A549 (cell line): Measurements from ENCODE around the gene POLD4. TPM values are rescaled to one million over a fixed set of nuclear protein-coding genes. Genes with fewer than 3 reads are reported as not detected.
A peak's percentile ranks its signal among the peaks of the same experiment; 100 is the strongest.

Source experiments
- ATAC-seq, 2 experiments: fragments of 200-7000 bp in 1 of 2; fragments of >200 bp in 1 of 2; cut with Nextera tagmentation in 1 of 2; cut with Tn5 transposase in 1 of 2; 3 replicates each; pipeline versions ENCODE4 v1.8.0 to v1.9.1; 2018 to 2020; ENCODE audit warnings: mild to moderate bottlenecking in 1 of 2, moderate library complexity in 1 of 2
- CTCF ChIA-PET: fragments of 300-600 bp; sonication (Branson Sonifier 250); formaldehyde crosslinking; extraction: SDS; loops from one replicate; lab custom pipeline; 2021; ENCODE audit warnings: antibody characterized with exemption, inconsistent platforms; lab: Yijun Ruan, JAX
- POLR2A ChIA-PET: fragments of 350-600 bp; formaldehyde crosslinking; extraction: SDS; loops from one replicate; lab custom pipeline; 2021; ENCODE audit warnings: antibody characterized with exemption, inconsistent platforms; lab: Yijun Ruan, JAX
- DNase-seq, 2 experiments: peaks; one replicate each; pipeline versions ENCODE4 v3.0.0 to v3.0.0-alpha.2; 2011 to 2016; ENCODE audit warnings: low read depth in 1 of 2, low spot score in 1 of 2
- FAIRE-seq: peaks from 2 replicates; lab custom pipeline; 2011; peaks lifted over from hg19 to GRCh38; lab: Jason Lieb, UNC
- H3K27ac ChIP-seq, 2 experiments: fragments of >200 bp; sonication (Bioruptor Twin); formaldehyde crosslinking; 3 replicates each; pipeline ENCODE4 v1.5.1; 2016 to 2017
- H3K4me1 ChIP-seq: fragments of >200 bp; sonication (Bioruptor Twin); formaldehyde crosslinking; 3 replicates; pipeline ENCODE4 v1.6.1; 2016
- H3K4me2 ChIP-seq: fragments of >200 bp; sonication (Bioruptor Twin); formaldehyde crosslinking; 3 replicates; pipeline ENCODE4 v1.6.1; 2016
- H3K4me3 ChIP-seq: fragments of >200 bp; sonication (Bioruptor Twin); formaldehyde crosslinking; 3 replicates; pipeline ENCODE4 v1.5.1; 2016
- H3K9me3 ChIP-seq: fragments of >200 bp; sonication (Bioruptor Twin); formaldehyde crosslinking; 3 replicates; pipeline ENCODE4 v1.6.1; 2016
- CBX2 ChIP-seq: fragments of 200-600 bp; sonication (generic); IDR thresholded peaks from 2 replicates; pipeline ENCODE4 v1.6.1; 2016; ENCODE audit warnings: low read depth, mild to moderate bottlenecking, borderline replicate concordance
- CBX8 ChIP-seq: fragments of 200-600 bp; sonication (generic); IDR thresholded peaks from 2 replicates; pipeline ENCODE4 v1.6.1; 2016
- CHD4 ChIP-seq: fragments of 200-600 bp; sonication (generic); IDR thresholded peaks from 2 replicates; pipeline ENCODE4 v1.6.1; 2016; ENCODE audit warnings: antibody characterized with exemption, mild to moderate bottlenecking, borderline replicate concordance
- EHF ChIP-seq: fragments of 250-450 bp; sonication (Bioruptor Pico); IDR thresholded peaks from 2 replicates; pipeline ENCODE4 v1.5.0; 2020; ENCODE audit warnings: mild to moderate bottlenecking
- EHMT2 ChIP-seq: fragments of 200-600 bp; sonication (generic); IDR thresholded peaks from 2 replicates; pipeline ENCODE4 v1.6.1; 2016; ENCODE audit warnings: antibody characterized with exemption, low read depth, mild to moderate bottlenecking, moderate library complexity
- ESRRA ChIP-seq: fragments of 150-350 bp; IDR thresholded peaks from 2 replicates; pipeline ENCODE4 v1.6.1; 2014; ENCODE audit warnings: mild to moderate bottlenecking, low read length, borderline replicate concordance
- FOXS1 ChIP-seq: fragments of 250-450 bp; sonication (Bioruptor Pico); IDR thresholded peaks from 2 replicates; pipeline ENCODE4 v1.5.0; 2020; ENCODE audit warnings: mild to moderate bottlenecking, moderate library complexity
- HOXB13 ChIP-seq: fragments of 250-450 bp; sonication (Bioruptor Pico); IDR thresholded peaks from 2 replicates; pipeline ENCODE4 v1.5.0; 2020; ENCODE audit warnings: low read depth, mild to moderate bottlenecking, moderate library complexity
- KDM1A ChIP-seq: fragments of 200-600 bp; sonication (generic); IDR thresholded peaks from 2 replicates; pipeline ENCODE4 v1.6.1; 2016; ENCODE audit warnings: low read depth, mild to moderate bottlenecking
- MAZ ChIP-seq: fragments of 150-350 bp; IDR thresholded peaks from 2 replicates; pipeline ENCODE4 v1.6.1; 2014; ENCODE audit warnings: antibody characterized with exemption, low read depth, low read length, borderline replicate concordance
- POLR2AphosphoS2 ChIP-seq: conservative IDR thresholded peaks from 2 replicates; pipeline ENCODE4 v1.6.1; 2012; ENCODE audit warnings: low read length, improper control_type of control experiment, inconsistent platforms
- RFX5 ChIP-seq: fragments of 450-650 bp; IDR thresholded peaks from 2 replicates; pipeline ENCODE4 v1.7.1; 2014; ENCODE audit warnings: antibody characterized with exemption, mild to moderate bottlenecking, moderate library complexity
- SMC3 ChIP-seq: fragments of >200 bp; sonication (Bioruptor Twin); formaldehyde crosslinking; IDR thresholded peaks from 3 replicates; pipeline ENCODE4 v1.6.1; 2018; ENCODE audit warnings: inconsistent platforms
- SREBF2 ChIP-seq: fragments of 450-650 bp; IDR thresholded peaks from 2 replicates; pipeline ENCODE4 v1.6.1; 2014; ENCODE audit warnings: mild to moderate bottlenecking, moderate library complexity
- TFCP2L1 ChIP-seq: fragments of 250-450 bp; sonication (Bioruptor Pico); IDR thresholded peaks from 2 replicates; pipeline ENCODE4 v1.5.0; 2021; ENCODE audit warnings: mild to moderate bottlenecking
- ZFP36 ChIP-seq: fragments of 450-650 bp; IDR thresholded peaks from 2 replicates; pipeline ENCODE4 v1.6.1; 2014; ENCODE audit warnings: borderline replicate concordance; ENCODE audit not compliant: partially characterized antibody
- WGBS: methylation state at CpG from one replicate; pipeline ENCODE4 v1.1.6; 2017; ENCODE audit errors: missing lambda C conversion rate; 5-methylcytosine and 5-hydroxymethylcytosine counted together
- polyA plus RNA-seq, 4 experiments: library from polyadenylated mRNA; depleted of rRNA in 3 of 4; stranded (reverse); fragments of >200 nt; fragmentation: RNase III in 1 of 4; extraction: RNeasy Plus Mini Kit Qiagen cat#74134 plus additional on column Dnase treatment in 1 of 4; gene quantifications; 2 replicates in 3 of 4; 3 replicates in 1 of 4; pipeline ENCODE4 v1.2.3, GENCODE V29; 2011 to 2017
- TF ChIP-seq, protein P1 (sequence below): fragments of 150-350 bp; IDR thresholded peaks from 2 replicates; pipeline ENCODE4 v1.6.1; 2014; ENCODE audit warnings: low read depth, mild to moderate bottlenecking, low read length
- TF ChIP-seq, protein P2 (sequence below): IDR thresholded peaks from 2 replicates; pipeline ENCODE4 v1.6.1; 2012
- TF ChIP-seq, protein P3 (sequence below): fragments of 450-650 bp; IDR thresholded peaks from 2 replicates; pipeline ENCODE4 v1.6.1; 2014; ENCODE audit warnings: antibody characterized with exemption

The POLD4 gene
- polyA plus RNA-seq, 2 of the 4 experiments (the other 2 are of a cell fraction) = 140 to 148 TPM

DNA sequence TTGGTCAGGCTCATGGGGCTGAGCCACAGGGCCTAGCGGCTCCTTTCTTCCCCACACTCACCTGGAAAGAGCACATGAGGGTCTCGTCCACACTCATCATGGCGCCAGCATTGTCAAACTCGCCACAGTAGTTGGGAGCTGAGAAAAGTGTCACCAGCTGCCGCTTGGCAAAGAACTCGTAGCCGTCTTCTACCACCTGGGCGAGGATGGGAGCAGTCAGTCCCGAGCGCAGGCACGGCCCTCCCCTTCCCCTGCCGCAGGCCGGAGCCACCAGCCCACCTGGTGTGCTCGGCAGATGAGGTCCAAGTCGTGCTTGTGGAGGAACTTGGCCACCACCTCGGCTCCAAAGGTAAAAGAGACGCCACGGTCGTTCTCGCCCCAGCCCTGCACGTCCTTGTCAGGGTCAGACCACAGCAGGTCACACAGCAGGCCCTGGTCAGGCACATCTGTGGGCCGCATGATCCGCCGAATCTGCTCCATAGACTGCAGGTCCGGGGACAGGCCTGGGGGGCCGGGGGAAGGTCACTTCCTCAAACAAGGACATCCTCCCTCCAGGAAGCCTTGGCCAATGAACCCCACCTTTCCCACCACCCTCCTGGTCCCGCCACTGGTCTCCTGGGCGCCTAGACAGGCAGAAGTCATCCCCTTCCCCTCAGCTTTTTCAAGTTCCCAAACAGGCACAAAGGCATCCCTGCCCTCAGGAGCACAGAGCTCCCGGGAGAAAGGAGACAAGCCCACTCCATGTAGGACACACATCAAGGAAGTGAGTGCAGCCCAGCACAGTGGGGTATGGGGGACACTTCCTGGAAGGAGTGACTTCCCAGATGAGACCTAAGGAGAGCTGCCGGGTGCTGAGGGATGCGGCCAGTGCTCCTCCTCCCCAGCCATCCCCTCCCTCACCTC is 45.6 kb upstream of the POLD4 start:
- H3K4me1 ChIP-seq = peaks cover 15% of the 10 kb centered on the region
- no peaks in the 10 kb centered on the region for H3K9me3 ChIP-seq
- FAIRE-seq = no peak
- ATAC-seq = no peak
- no peak overlapping the region for H3K27ac ChIP-seq
- TF ChIP-seq CBX8 (no peak), SREBF2 (no peak), KDM1A (no peak)
- TF ChIP-seq, protein P1, sequence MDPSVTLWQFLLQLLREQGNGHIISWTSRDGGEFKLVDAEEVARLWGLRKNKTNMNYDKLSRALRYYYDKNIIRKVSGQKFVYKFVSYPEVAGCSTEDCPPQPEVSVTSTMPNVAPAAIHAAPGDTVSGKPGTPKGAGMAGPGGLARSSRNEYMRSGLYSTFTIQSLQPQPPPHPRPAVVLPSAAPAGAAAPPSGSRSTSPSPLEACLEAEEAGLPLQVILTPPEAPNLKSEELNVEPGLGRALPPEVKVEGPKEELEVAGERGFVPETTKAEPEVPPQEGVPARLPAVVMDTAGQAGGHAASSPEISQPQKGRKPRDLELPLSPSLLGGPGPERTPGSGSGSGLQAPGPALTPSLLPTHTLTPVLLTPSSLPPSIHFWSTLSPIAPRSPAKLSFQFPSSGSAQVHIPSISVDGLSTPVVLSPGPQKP = no peak
- 91% methylated on average over 31 of the region's 31 CpGs for WGBS
- POLR2A ChIA-PET = interaction anchor here (1.2 kb wide), 1 partner anchor 45 kb away, joined by 3 read pairs; no protein-coding TSS in a partner anchor
- DNase-seq = no peak
- no peak overlapping the region for H3K4me2 ChIP-seq
- H3K4me3 ChIP-seq = no peak overlapping the region
- CTCF ChIA-PET = interaction anchor here (1.0 to 46.2 kb wide), 4 partner anchors 18 to 174 kb away, joined by 4 to 1913 read pairs (median 315); partner anchors contain the start of genes CLCF1, POLD4 and RAD9A

DNA sequence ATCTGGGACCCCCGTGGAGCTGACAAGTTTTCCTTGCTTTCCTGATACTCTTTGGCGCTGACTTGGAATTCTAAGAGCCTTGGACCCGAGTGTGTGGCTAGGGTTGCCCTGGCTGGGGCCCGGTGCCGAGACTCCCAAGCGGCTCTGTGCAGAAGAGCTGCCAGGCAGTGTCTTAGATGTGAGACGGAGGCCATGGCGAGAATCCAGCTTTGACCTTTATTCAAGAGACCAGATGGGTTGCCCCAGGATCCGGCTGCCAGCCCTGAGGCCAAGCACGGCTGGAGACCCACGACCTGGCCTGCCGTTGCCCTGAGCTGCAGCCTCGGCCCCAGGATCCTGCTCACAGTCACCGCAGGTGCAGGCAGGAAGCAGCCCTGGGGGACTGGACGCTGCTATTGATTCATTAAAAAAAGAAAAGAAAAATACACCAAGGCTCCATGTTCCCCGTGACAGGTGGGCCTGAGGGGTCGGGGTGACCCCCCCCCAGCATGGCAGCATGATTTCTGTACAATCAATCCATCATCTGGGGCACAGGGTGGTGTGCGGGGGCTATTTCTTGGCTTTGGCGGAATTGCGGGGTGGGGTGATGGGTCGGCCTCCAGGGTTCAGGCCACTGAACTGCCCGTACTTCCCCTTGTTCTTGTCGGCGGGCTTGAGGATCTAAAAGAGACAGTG is 44.8 kb upstream of the POLD4 start:
- ChIA-PET CTCF (interaction anchor here (1.0 to 46.2 kb wide), 5 partner anchors 17 to 136 kb away, joined by 3 to 1913 read pairs (median 4); partner anchors contain the start of genes CLCF1, PITPNM1, POLD4 and RAD9A), POLR2A (interaction anchor here (1.2 kb wide), 1 partner anchor 44 kb away, joined by 3 read pairs; no protein-coding TSS in a partner anchor)
- no peak for DNase-seq
- no peaks in the 10 kb centered on the region for H3K9me3 ChIP-seq
- no peak overlapping the region for H3K4me2 ChIP-seq
- TF ChIP-seq POLR2AphosphoS2 = 0 out of 2 replicates have a peak, but pooled peaks have one; percentile 38
- TF ChIP-seq CBX2 = no peak
- TF ChIP-seq, all 56 proteins: peak for 1
- 88% methylated on average over 22 of the region's 24 CpGs for WGBS
- FAIRE-seq = no peak
- Histone ChIP-seq H3K4me1 (peaks cover 15% of the 10 kb centered on the region), H3K4me3 (no peak overlapping the region), H3K27ac (no peak overlapping the region)
- ATAC-seq = no peak

DNA sequence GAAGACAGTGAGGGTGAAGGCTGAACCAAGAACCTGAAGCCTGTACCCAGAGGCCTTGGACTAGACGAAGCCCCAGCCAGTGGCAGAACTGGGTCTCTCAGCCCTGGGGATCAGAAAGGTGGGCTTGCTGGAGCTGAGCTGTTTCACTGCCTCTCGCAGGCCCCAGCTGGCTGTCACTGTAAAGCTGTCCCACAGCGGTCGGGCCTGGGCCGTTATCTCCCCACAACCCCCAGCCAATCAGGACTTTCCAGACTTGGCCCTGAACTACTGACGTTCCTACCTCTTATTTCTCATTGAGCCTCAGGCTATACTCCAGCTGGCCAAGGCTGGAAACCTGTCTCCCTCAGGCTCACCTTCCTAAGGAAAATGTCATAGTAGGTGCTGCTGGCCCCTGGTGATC is 44.2 kb upstream of the POLD4 start:
- POLR2A ChIA-PET = no interaction called here

DNA sequence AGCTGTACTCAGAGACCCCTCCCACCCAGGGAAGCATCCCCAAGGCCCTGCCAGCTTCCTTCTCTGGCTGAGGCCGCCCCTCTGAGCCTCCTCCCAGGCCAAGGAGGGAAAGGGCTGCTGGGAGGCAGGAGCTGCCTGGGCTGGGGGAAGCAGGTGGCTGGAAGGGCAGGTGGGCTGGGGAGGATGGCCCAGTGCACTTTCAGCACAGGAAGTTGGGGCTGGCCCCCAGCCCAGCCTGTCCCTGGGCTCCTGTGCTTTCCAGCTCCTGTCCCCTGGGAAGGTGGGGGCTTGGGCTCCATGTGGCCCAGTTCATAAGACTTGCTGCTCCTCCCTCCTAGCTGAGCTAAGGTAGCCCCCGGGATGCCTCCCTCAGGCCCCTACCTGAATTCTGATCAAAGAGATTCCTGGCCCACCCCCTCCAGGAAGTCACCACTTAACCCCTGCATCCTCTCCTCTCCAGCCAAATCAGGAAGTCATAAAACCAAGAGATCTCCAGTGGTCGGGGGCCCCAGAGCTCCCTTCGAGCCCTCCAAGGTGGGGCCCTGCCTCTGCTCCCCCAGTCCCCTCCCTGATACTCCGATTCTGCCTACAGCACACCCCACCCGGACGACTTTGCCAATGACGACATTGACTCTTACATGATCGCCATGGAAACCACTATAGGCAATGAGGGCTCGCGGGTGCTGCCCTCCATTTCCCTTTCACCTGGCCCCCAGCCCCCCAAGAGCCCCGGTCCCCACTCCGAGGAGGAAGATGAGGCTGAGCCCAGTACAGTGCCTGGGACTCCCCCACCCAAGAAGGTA is 43.4 kb upstream of the POLD4 start:
- ChIA-PET POLR2A (interaction anchor here (0.5 kb wide), 1 partner anchor 34 kb away, joined by 3 read pairs; no protein-coding TSS in a partner anchor), CTCF (interaction anchor here (27.6 to 46.2 kb wide), 2 partner anchors 16 to 38 kb away, joined by 626 to 1913 read pairs; partner anchors contain the start of genes CLCF1, POLD4 and RAD9A)
- 85% methylated on average over 13 of the region's 13 CpGs for WGBS

More for the DNA sequence above, 44.2 kb upstream of the POLD4 start:
- CTCF ChIA-PET = interaction anchor here (1.0 to 46.2 kb wide), 5 partner anchors 16 to 136 kb away, joined by 3 to 1913 read pairs (median 4); partner anchors contain the start of genes CLCF1, PITPNM1, POLD4 and RAD9A
- Histone ChIP-seq H3K4me1 (peaks cover 17% of the 10 kb centered on the region), H3K27ac (no peak overlapping the region), H3K4me2 (no peak overlapping the region), H3K4me3 (no peak overlapping the region), H3K9me3 (no peaks in the 10 kb centered on the region)
- FAIRE-seq (no peak), ATAC-seq (no peak), DNase-seq (no peak)
- no peak for TF ChIP-seq EHMT2
- TF ChIP-seq FOXS1 = no peak
- WGBS = 94% methylated on average over 6 of the region's 6 CpGs

More for the DNA sequence above, 43.4 kb upstream of the POLD4 start:
- no peaks in the 10 kb centered on the region for H3K9me3 ChIP-seq
- no peak overlapping the region for H3K4me3 ChIP-seq
- ATAC-seq (no peak), FAIRE-seq (no peak)
- H3K27ac ChIP-seq = no peak overlapping the region
- no peak overlapping the region for H3K4me2 ChIP-seq
- no peak for TF ChIP-seq SMC3
- TF ChIP-seq RFX5 = no peak
- TF ChIP-seq CHD4 = no peak
- TF ChIP-seq, protein P2, sequence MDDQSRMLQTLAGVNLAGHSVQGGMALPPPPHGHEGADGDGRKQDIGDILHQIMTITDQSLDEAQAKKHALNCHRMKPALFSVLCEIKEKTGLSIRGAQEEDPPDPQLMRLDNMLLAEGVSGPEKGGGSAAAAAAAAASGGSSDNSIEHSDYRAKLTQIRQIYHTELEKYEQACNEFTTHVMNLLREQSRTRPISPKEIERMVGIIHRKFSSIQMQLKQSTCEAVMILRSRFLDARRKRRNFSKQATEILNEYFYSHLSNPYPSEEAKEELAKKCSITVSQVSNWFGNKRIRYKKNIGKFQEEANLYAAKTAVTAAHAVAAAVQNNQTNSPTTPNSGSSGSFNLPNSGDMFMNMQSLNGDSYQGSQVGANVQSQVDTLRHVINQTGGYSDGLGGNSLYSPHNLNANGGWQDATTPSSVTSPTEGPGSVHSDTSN = no peak
- TF ChIP-seq ESRRA = no peak
- TF ChIP-seq ZFP36 = no peak
- TF ChIP-seq EHMT2 = no peak
- TF ChIP-seq, protein P3, sequence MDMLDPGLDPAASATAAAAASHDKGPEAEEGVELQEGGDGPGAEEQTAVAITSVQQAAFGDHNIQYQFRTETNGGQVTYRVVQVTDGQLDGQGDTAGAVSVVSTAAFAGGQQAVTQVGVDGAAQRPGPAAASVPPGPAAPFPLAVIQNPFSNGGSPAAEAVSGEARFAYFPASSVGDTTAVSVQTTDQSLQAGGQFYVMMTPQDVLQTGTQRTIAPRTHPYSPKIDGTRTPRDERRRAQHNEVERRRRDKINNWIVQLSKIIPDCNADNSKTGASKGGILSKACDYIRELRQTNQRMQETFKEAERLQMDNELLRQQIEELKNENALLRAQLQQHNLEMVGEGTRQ = no peak
- TF ChIP-seq MAZ = no peak
- no peak for TF ChIP-seq POLR2AphosphoS2
- TF ChIP-seq SREBF2 = no peak
- no peak for TF ChIP-seq TFCP2L1 (CRISPR knock-in tag)
- TF ChIP-seq EHF = no peak
- TF ChIP-seq HOXB13 (CRISPR knock-in tag) = no peak
- TF ChIP-seq, all 56 proteins: peak for 0
- DNase-seq = no peak
- peaks cover 14% of the 10 kb centered on the region for H3K4me1 ChIP-seq
